Measurements from ENCODE around the gene PSRC1. TPM values are rescaled to one million over a fixed set of nuclear protein-coding genes. Genes with fewer than 3 reads are reported as not detected.

Gene PSRC1
- total RNA-seq (2021), result 60.3 and 63.0 TPM in 2 replicates
- long read RNA-seq, transcript PSRC1-202 (8 exons, 1,584 nt), result minor isoform, 15 of 496 reads
- long read RNA-seq, transcript PSRC1-203 (8 exons, 1,717 nt), result minor isoform, 34 of 496 reads
- long read RNA-seq, transcript PSRC1-204 (8 exons, 1,742 nt), result major isoform, 101 of 496 reads
- long read RNA-seq, transcript PSRC1-201 (8 exons, 1,710 nt), result minor isoform, 10 of 496 reads
- long read RNA-seq, partial matches to known transcripts, result 62 of 496 reads
- long read RNA-seq, other reads (novel, unspliced or antisense), result 267 of 496 reads

DNA sequence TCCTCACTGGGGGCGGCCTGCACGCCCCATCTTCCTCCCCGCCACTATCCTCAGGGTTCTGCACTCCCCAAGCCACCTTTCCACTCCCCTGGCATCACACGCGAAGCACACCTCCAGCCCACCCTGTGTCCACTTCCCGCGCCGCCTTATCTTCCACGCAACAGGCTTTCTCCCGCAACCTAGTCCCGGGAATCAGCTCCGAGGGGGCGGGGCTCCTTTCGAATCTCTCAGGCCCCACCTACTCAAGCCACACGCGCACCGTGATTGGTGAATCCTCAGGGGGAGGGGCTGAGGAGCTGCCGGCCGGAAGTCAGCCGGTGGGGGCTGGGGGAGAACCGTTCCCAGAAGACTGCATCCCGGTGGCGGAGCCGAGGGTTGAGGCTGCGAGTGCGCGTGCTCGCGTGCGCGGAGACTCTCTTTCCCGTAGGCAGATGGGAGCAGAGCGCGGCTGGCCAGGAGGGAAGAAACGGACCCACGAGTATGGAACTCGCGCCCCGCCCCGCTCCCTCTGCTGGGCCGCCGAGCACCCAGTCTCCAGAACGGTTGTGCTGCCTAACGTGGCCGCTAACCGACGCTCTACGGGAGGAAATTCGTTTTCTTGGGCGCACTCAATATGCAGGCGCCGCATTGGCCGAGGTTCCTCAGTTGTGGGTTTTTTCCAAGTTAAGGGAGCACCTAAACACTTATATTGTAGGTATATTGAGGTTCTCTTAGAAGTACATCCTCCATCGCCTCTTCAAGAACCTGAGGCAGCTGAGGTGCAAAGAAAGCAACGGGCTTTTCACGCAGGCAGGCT, at the start of gene PSRC1:
Gene PSRC1, minus strand, starts transcription at position 194 of the 796 bp plus-strand sequence.
- Histone ChIP-seq H3K27me3 (ENCODE audit: insufficient read depth, low read length) (no peaks in the 10 kb centered on the region), H3K79me2 (ENCODE audit: insufficient read depth, low read length) (peaks cover 2% of the 10 kb centered on the region; the same call in 1 of the 2 replicates), H3K23ac (ENCODE audit: insufficient read length, low read depth, low read length) (no peak within 1 kb of the TSS), H3T11ph (ENCODE audit: low read length) (peak within 1 kb of the TSS; percentile 4), H2AK5ac (ENCODE audit: insufficient read length, low read length) (peak within 1 kb of the TSS; percentile 57), H3K23me2 (ENCODE audit: insufficient read length, low read depth, low read length, poor library complexity, severe bottlenecking) (peaks cover 13% of the 10 kb centered on the region), H2BK5ac (ENCODE audit: insufficient read length, low read length) (peak within 1 kb of the TSS; percentile 55), H3K9ac (ENCODE audit: extremely low read depth, insufficient read length, low read length) (peak within 1 kb of the TSS; percentile 69), H4K5ac (ENCODE audit: insufficient read length, low read depth, low read length) (peak within 1 kb of the TSS; percentile 18), H3K9me3 (ENCODE audit: control insufficient read depth, low read depth, low read length) (no peaks in the 10 kb centered on the region), H3K4ac (ENCODE audit: low read depth, low read length) (peak within 1 kb of the TSS; percentile 31; the same call in 1 of the 2 replicates), H3K79me1 (ENCODE audit: insufficient read depth, low read depth, low read length, poor library complexity, severe bottlenecking) (peaks cover 5% of the 10 kb centered on the region), H3K4me1 (ENCODE audit: insufficient read depth, low read length) (peaks cover 3% of the 10 kb centered on the region; the same call in 1 of the 2 replicates), H2BK12ac (ENCODE audit: insufficient read length, low read depth, low read length) (peak within 1 kb of the TSS; percentile 26), H4K8ac (replicated peaks; ENCODE audit: insufficient read length, low read depth, low read length) (peak within 1 kb of the TSS; percentile 30), H3K27ac (ENCODE audit: insufficient read length, low read depth, low read length) (peak within 1 kb of the TSS; percentile 80), H2BK120ac (ENCODE audit: low read depth, low read length, poor library complexity, severe bottlenecking) (no peak within 1 kb of the TSS), H3K18ac (ENCODE audit: insufficient read length, low read depth, low read length) (peak within 1 kb of the TSS; percentile 86), H2BK15ac (ENCODE audit: low read depth, low read length) (no peak within 1 kb of the TSS), H3K56ac (ENCODE audit: insufficient read length, low read depth, low read length) (no peak within 1 kb of the TSS), H4K20me1 (ENCODE audit: control insufficient read depth, insufficient read depth, insufficient read length) (no peaks in the 10 kb centered on the region), H4K91ac (ENCODE audit: insufficient read length, low read depth, low read length) (no peak within 1 kb of the TSS), H3K4me2 (ENCODE audit: insufficient read depth, insufficient read length, low read length) (peak within 1 kb of the TSS; percentile 92), H2BK20ac (ENCODE audit: low read depth, low read length, poor library complexity, severe bottlenecking) (no peak within 1 kb of the TSS), H3K14ac (ENCODE audit: insufficient read depth, low read length) (peak within 1 kb of the TSS; percentile 94), H2AFZ (ENCODE audit: low read length) (no peak within 1 kb of the TSS)
- H3K27me3 Mint-ChIP-seq (ENCODE audit: low read depth), result no peaks in the 10 kb centered on the region; the same call in 1 of the 2 replicates
- H3K9me3 Mint-ChIP-seq, result peaks cover 0 to 2% of the 10 kb centered on the region in 2 experiments; a peak in 3 of 5 replicates
- H3K4me1 Mint-ChIP-seq, result peaks cover 35 to 45% of the 10 kb centered on the region in 2 experiments
- TF ChIP-seq, protein P1, sequence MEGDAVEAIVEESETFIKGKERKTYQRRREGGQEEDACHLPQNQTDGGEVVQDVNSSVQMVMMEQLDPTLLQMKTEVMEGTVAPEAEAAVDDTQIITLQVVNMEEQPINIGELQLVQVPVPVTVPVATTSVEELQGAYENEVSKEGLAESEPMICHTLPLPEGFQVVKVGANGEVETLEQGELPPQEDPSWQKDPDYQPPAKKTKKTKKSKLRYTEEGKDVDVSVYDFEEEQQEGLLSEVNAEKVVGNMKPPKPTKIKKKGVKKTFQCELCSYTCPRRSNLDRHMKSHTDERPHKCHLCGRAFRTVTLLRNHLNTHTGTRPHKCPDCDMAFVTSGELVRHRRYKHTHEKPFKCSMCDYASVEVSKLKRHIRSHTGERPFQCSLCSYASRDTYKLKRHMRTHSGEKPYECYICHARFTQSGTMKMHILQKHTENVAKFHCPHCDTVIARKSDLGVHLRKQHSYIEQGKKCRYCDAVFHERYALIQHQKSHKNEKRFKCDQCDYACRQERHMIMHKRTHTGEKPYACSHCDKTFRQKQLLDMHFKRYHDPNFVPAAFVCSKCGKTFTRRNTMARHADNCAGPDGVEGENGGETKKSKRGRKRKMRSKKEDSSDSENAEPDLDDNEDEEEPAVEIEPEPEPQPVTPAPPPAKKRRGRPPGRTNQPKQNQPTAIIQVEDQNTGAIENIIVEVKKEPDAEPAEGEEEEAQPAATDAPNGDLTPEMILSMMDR (conservative IDR thresholded peaks at IDR 0.05), result peak; percentile 41; the same call in 2 of the 3 replicates
- no CpG with 5 or more reads among the region's 56 CpGs for WGBS (ENCODE audit: extremely low coverage, insufficient read length, low lambda C conversion rate)
- peak within 1 kb of the TSS; percentile 99 to 100 for H3K4me3 Mint-ChIP-seq
- peak within 1 kb of the TSS; percentile 96 to 99 (median 99) for H3K27ac Mint-ChIP-seq
- H3K36me3 Mint-ChIP-seq (ENCODE audit: insufficient read depth in 1 of 3, low read depth in 3 of 3), result peaks cover 18 to 29% (median 28%) of the 10 kb centered on the region in 3 experiments
- DNase-seq, result peak; percentile 95

All from H9 (cell line).